PFSK-1 (cell line): Measurements from ENCODE around the gene DGKG.

Experiments
- FOXP2 ChIP-seq: optimal IDR thresholded peaks from 2 replicates; pipeline ENCODE3; 2011; ENCODE audit warnings: borderline replicate concordance, control low read depth, inconsistent platforms; ENCODE audit not compliant: insufficient read depth; ENCODE audit errors: extremely low read length, extremely low read depth
- POLR2AphosphoS5 ChIP-seq: IDR thresholded peaks from 2 replicates; pipeline ENCODE4 v1.6.1; 2012; ENCODE audit warnings: low read depth, mild to moderate bottlenecking, control low read depth, low read length, moderate library complexity
- SIN3A ChIP-seq: IDR thresholded peaks from 2 replicates; pipeline ENCODE4 v1.6.1; 2012; ENCODE audit warnings: mild to moderate bottlenecking, low read length, moderate library complexity, borderline replicate concordance; ENCODE audit not compliant: insufficient read depth
- TAF1 ChIP-seq: IDR thresholded peaks from 2 replicates; pipeline ENCODE4 v1.6.1; 2012; ENCODE audit warnings: low read length, control low read depth, borderline replicate concordance; ENCODE audit not compliant: insufficient read depth
- TF ChIP-seq, protein P1 (sequence below), 2 experiments: IDR thresholded peaks; 2 replicates each; pipeline versions ENCODE4 v1.6.1 to v1.8.0; 2011 to 2012; ENCODE audit warnings: low read depth in 2 of 2, low read length in 2 of 2, control low read depth in 1 of 2, inconsistent platforms in 1 of 2, mild to moderate bottlenecking in 1 of 2, moderate library complexity in 1 of 2; ENCODE audit not compliant: insufficient read depth in 1 of 2

The DGKG gene

DNA sequence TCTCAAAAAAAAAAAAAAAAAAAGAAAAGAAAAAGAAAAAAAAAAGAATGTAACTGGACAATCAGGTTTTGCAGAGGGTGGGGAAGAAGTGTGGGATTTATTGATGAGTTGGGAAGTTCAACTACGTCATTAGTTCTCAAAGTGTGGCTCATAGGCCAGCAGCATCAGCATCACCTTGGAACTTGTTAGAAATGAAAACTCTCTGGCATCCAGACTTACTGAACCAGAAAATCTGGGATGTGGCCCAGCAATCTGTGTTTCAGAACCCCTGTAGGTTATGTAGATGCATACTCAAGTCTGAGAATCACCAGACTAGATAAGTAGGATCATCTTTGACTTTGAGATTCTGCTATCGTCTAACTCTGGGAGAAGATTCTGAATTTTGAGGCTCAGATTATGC lies 207.4 kb downstream of the DGKG start:
- TF ChIP-seq SIN3A (no peak), FOXP2 (no peak), TAF1 (no peak), POLR2AphosphoS5 (no peak)
- TF ChIP-seq, protein P1, sequence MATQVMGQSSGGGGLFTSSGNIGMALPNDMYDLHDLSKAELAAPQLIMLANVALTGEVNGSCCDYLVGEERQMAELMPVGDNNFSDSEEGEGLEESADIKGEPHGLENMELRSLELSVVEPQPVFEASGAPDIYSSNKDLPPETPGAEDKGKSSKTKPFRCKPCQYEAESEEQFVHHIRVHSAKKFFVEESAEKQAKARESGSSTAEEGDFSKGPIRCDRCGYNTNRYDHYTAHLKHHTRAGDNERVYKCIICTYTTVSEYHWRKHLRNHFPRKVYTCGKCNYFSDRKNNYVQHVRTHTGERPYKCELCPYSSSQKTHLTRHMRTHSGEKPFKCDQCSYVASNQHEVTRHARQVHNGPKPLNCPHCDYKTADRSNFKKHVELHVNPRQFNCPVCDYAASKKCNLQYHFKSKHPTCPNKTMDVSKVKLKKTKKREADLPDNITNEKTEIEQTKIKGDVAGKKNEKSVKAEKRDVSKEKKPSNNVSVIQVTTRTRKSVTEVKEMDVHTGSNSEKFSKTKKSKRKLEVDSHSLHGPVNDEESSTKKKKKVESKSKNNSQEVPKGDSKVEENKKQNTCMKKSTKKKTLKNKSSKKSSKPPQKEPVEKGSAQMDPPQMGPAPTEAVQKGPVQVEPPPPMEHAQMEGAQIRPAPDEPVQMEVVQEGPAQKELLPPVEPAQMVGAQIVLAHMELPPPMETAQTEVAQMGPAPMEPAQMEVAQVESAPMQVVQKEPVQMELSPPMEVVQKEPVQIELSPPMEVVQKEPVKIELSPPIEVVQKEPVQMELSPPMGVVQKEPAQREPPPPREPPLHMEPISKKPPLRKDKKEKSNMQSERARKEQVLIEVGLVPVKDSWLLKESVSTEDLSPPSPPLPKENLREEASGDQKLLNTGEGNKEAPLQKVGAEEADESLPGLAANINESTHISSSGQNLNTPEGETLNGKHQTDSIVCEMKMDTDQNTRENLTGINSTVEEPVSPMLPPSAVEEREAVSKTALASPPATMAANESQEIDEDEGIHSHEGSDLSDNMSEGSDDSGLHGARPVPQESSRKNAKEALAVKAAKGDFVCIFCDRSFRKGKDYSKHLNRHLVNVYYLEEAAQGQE (IDR thresholded peaks at IDR 0.05; ENCODE audit: insufficient read depth in 1 of 2, low read depth in 2 of 2, low read length in 2 of 2), result no peak

DNA sequence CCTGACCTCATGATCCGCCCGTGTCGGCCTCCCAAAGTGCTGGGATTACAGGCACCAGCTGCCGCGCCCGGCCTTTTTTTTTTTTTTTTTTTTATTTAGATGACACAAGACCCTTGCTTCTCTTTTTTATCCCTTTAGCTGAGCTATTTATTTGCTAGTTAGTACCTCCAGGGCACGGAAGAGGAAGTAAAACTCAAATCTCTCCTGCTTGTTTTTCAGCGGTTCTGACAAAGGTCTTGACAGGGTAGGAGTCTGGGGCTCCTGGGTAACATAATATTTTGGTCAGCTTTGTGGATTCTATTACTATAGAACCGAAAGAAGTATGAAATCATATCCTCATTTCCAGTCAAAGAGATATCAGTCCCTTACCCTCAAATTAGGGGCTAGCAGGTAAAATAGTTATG lies 209.1 kb downstream of the DGKG start:
- TF ChIP-seq POLR2AphosphoS5 (no peak), FOXP2 (no peak), TAF1 (no peak), SIN3A (no peak)
- TF ChIP-seq, protein P1 (IDR thresholded peaks at IDR 0.05; ENCODE audit: insufficient read depth in 1 of 2, low read depth in 2 of 2, low read length in 2 of 2), result no peak

DNA sequence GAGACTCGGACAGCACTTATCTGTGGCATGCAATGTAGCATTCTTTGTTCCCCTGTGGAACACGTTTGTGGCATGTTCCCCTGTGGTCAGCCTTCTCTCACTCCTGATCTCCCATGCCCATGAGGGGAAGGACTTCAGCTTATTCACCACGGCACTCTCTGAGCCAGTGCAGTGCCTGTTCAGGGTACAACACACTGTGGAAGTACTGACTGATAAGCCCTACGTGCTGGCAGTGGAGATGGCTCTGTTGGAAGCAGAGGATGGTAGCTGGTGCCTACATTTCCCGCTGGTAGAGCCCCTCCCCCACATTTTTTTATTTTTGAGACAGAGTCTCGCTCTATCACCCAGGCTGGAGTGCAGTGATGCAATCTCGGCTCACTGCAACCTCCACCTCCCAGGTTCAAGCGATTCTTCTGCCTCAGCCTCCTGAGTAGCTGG lies 209.7 kb downstream of the DGKG start:
- TF ChIP-seq SIN3A (no peak), FOXP2 (no peak), POLR2AphosphoS5 (no peak)
- TF ChIP-seq, protein P1 (IDR thresholded peaks at IDR 0.05; ENCODE audit: insufficient read depth in 1 of 2, low read depth in 2 of 2, low read length in 2 of 2), result no peak

DNA sequence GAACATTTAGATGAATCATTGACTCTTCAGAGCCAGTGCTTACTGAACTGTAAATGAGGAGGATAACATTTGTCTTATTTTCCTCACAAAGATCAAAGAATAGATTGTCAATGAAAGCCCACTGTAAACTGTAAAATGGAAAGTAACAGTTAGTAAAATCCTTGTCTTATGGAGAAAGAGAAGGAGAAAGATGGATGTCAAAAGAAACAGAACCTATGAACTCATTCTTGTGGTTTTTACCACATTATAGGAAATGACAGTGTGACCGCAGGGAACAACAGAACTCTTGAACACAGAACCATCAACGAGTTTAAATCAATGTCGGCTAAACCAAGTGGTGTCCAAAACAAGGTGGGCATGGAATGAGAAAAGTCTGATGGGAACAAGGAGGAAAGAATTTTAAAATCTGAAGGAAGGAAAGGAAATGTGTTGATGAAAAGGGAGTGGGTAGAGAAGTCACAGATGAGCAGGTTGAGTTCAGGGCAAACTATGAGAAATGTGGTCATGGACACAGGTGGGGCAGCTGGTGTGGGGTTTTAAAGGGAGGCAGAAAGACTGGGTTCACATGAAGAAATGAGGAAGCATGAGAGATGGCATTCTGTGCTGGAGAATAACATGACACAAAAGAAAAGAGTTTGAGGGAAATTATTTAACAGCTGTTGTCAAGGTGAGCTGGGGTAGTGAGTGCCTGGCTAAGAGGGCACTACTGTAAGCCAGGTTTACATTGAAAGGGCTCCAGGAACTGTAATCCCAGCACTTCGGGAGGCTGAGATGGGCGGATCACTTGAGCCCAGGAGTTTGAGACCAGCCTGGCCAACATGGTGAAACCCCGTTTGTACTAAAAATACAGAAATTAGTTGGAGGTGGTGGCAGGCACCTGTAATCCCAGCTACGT lies 210.7 kb downstream of the DGKG start:
- TF ChIP-seq POLR2AphosphoS5 (no peak), FOXP2 (no peak), TAF1 (no peak), SIN3A (no peak)
- TF ChIP-seq, protein P1 (IDR thresholded peaks at IDR 0.05; ENCODE audit: insufficient read depth in 1 of 2, low read depth in 2 of 2, low read length in 2 of 2), result no peak
